Skeletal muscle tissue (tissue), 4 donors: ENCODE measurements around the gene ADAM33. TPM values are rescaled to one million over a fixed set of nuclear protein-coding genes. Genes with fewer than 3 reads are reported as not detected.

ENCODE experiments used
- H3K27ac ChIP-seq: one replicate; pipeline ENCODE4 v1.7.0; 2013; ENCODE audit warnings: mild to moderate bottlenecking, low read depth, low read length, inconsistent platforms
- H3K27me3 ChIP-seq, 3 donors: one replicate each; pipeline ENCODE4 v1.7.0; 2013; ENCODE audit warnings: low read length in 3 of 3; ENCODE audit not compliant: control insufficient read depth in 3 of 3, insufficient read depth in 3 of 3
- H3K36me3 ChIP-seq, 3 donors: one replicate each; pipeline ENCODE4 v1.7.0; 2013; ENCODE audit warnings: low read length in 3 of 3; ENCODE audit not compliant: control insufficient read depth in 3 of 3, insufficient read depth in 3 of 3
- H3K4me1 ChIP-seq, 3 donors: one replicate each; pipeline ENCODE4 v1.7.0; 2013; ENCODE audit warnings: low read length in 3 of 3, mild to moderate bottlenecking in 3 of 3; ENCODE audit not compliant: control insufficient read depth in 3 of 3, insufficient read depth in 3 of 3
- H3K4me3 ChIP-seq, 3 donors: one replicate each; pipeline ENCODE4 v1.7.0; 2013; ENCODE audit warnings: low read length in 3 of 3
- H3K9ac ChIP-seq, 3 donors: one replicate each; pipeline ENCODE4 v1.7.0; 2013; ENCODE audit warnings: low read length in 3 of 3, mild to moderate bottlenecking in 3 of 3, moderate library complexity in 2 of 3, low read depth in 1 of 3
- H3K9me3 ChIP-seq, 3 donors: one replicate each; pipeline ENCODE4 v1.7.0; 2013; ENCODE audit warnings: low read length in 3 of 3; ENCODE audit not compliant: control insufficient read depth in 3 of 3
- total RNA-seq: library from RNA; depleted of rRNA; stranded (reverse); fragments of >200 nt; gene quantifications from one replicate; pipeline ENCODE4 v1.2.3, GENCODE V29; 2014
- donor health status: Osteomylitis.

Gene ADAM33
- total RNA-seq, 1 donor from 2014 or later = 30.8 TPM

DNA sequence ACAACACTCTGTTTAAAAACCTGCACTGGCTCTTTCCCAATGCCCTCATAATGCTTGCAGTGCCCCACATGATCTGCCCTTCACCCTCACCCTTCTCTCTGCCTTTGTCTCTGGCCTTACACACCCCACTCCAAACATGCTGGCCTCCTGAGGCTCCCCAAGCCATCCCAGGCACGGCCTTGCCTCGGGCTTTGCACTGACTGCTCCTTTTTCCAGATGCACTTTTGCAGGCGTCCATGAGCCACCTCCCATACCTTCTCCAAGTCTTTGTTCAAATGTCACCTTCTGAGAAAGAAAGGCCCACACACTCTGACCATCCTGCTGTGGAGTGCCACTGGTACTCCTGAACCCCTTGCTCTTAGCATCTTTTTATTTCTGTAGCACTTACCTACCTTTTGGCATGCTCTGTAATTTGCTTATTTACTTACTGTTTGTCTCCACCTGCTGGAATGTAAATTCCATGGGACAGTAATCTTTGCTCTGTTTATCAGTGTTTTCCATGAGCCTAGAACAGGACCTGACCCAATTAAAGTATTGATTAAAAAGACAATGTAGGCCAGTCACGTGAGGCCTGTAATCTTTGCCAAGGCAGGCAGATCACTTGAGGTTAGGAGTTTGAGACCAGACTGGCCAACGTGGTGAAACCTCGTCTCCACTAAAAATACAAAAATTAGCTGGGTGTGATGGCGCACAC is 49.4 kb downstream of the ADAM33 start:
- Histone ChIP-seq H3K36me3 (peaks cover 6 to 19% (median 12%) of the 10 kb centered on the region in 3 donors), H3K4me1 (peaks cover 0 to 2% (median 0%) of the 10 kb centered on the region in 3 donors), H3K4me3 (no peak overlapping the region), H3K27me3 (no peaks in the 10 kb centered on the region), H3K9me3 (no peaks in the 10 kb centered on the region), H3K9ac (no peak overlapping the region), H3K27ac (no peak overlapping the region)

DNA sequence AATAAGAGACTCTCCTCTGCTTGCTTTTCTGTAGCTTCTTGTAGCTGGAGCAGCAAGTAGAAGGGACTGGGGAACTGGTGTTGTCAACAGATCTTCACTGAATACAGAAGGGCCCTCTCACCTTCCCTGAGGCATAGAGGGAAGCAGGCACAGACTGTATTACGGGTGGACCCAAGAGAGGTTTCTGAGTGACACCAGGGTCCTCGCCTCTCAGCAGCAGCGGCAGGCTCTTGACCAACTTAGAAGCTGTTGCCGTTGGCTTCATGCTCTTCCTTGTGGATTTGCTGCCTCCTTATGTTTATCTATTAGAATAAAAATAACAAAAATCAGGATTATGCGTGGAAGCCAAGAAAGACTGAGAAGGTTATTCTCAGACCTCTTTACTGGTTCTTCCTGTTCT is 50.3 kb downstream of the ADAM33 start:
- Histone ChIP-seq H3K4me3 (no peak overlapping the region), H3K9me3 (no peaks in the 10 kb centered on the region), H3K9ac (no peak overlapping the region), H3K36me3 (peaks cover 6 to 19% (median 12%) of the 10 kb centered on the region in 3 donors), H3K27me3 (no peaks in the 10 kb centered on the region), H3K4me1 (peaks cover 0 to 2% (median 0%) of the 10 kb centered on the region in 3 donors), H3K27ac (no peak overlapping the region)

DNA sequence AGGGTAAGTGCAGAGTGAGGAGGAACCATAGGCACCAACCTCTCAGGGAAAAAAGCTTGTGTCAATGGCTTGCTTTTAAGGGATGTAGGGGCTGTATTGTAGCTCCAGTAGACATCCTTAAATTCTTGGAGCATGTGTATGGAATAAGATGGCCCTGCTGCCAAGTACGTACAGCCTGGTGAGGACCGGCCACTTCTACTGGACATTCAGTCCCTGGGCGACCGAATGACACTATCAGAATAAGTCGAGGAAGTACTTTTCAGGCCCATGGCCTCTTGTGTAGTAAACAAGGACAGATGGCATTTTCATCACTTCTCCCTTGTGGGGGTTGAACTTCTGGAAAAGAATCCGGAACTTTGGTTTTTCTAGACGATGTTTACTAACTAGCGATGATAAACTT is 51.4 kb downstream of the ADAM33 start:
- Histone ChIP-seq H3K36me3 (peaks cover 6 to 19% (median 12%) of the 10 kb centered on the region in 3 donors), H3K4me1 (peaks cover 0 to 2% (median 0%) of the 10 kb centered on the region in 3 donors), H3K9me3 (no peaks in the 10 kb centered on the region), H3K9ac (no peak overlapping the region), H3K4me3 (no peak overlapping the region), H3K27ac (no peak overlapping the region), H3K27me3 (no peaks in the 10 kb centered on the region)

DNA sequence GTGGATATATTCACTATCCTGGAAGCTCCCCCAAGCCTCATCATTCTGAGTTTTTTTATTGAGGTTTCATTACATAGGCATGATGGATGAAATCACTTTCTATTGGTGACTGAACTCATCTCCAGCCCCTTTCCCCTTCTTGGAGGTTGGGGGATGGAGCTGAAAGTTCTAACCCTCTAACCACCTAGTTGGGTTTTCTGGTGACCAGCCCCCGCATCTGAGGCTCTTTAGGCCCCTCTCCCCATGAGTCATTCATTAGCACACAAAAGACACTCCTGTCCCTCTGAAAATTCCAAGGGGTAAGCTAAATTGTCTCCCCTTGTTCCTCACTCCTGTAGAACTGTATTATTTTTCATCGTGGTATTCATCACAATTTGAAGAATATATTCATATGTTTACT is 51.9 kb downstream of the ADAM33 start:
- H3K27me3 ChIP-seq = no peaks in the 10 kb centered on the region
- no peak overlapping the region for H3K4me3 ChIP-seq
- peaks cover 6 to 19% (median 12%) of the 10 kb centered on the region in 3 donors for H3K36me3 ChIP-seq
- H3K9me3 ChIP-seq = no peaks in the 10 kb centered on the region
- peaks cover 0 to 2% (median 0%) of the 10 kb centered on the region in 3 donors for H3K4me1 ChIP-seq
- H3K27ac ChIP-seq = no peak overlapping the region
- H3K9ac ChIP-seq = no peak overlapping the region

DNA sequence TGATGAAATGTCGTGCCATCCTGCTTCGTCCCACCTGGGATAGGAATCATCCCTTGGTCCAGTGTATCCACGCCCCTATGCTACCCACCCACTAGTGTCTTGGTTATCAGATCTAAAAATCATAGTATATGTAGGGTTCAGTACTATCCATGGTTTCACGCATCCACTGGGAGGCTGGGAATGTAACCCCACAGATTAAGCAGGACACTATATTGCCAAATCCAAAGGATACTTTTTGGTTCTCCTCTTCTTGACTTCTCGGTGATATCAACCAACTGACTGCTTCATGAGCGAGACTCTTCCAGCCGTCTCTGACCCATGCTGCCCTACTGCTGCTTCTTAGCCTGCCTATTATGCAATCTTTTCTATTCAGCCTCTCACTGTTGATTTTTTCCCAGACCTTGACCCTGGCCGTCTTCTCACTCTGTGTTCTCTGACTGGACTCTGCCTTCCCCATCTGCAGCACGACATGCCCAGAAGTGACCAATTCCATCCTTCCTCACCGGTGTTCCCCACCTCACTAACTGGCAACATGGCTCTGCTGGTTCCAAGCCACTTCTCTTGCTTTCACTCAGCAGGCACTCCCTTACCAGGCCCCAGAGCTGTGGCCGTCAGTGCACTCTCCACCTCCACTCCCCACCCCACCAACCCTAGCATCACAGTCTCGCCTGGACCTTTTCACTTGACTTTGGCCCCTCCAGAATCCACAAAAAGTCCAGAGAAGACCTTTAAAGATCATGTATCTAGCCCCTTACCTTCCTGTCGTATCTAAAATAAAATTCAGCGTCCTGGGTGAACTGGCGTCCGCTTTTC is 53.1 kb downstream of the ADAM33 start:
- H3K27ac ChIP-seq = no peak overlapping the region
- no peak overlapping the region for H3K4me3 ChIP-seq
- H3K9me3 ChIP-seq = no peaks in the 10 kb centered on the region
- no peak overlapping the region for H3K9ac ChIP-seq
- peaks cover 0 to 2% (median 0%) of the 10 kb centered on the region in 3 donors for H3K4me1 ChIP-seq
- H3K36me3 ChIP-seq = peaks cover 3 to 23% (median 12%) of the 10 kb centered on the region in 3 donors
- no peaks in the 10 kb centered on the region for H3K27me3 ChIP-seq

DNA sequence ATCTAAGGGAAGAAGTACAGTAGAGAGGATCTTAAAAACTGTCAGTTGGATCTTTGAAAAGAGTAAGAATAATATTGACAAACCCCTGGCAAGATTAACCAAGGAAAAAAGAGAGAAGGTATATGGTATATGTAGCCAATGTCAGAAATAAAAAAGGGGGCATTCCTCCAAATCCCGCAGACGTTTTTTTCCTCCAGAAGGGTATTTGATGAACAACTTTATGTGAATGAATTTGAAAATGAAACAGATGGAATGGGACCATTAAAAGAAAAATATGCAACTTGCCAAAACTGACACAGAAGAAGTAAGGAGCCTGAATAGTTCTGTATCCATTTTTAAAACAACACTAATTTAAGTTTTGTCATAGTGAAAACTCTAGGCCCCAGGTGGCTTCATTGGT is 54.3 kb downstream of the ADAM33 start:
- no peaks in the 10 kb centered on the region for H3K27me3 ChIP-seq
- H3K9ac ChIP-seq = no peak overlapping the region
- no peak overlapping the region for H3K27ac ChIP-seq
- no peak overlapping the region for H3K4me3 ChIP-seq
- peaks cover 3 to 23% (median 12%) of the 10 kb centered on the region in 3 donors for H3K36me3 ChIP-seq
- H3K4me1 ChIP-seq = peaks cover 0 to 2% (median 0%) of the 10 kb centered on the region in 3 donors
- H3K9me3 ChIP-seq = no peaks in the 10 kb centered on the region

DNA sequence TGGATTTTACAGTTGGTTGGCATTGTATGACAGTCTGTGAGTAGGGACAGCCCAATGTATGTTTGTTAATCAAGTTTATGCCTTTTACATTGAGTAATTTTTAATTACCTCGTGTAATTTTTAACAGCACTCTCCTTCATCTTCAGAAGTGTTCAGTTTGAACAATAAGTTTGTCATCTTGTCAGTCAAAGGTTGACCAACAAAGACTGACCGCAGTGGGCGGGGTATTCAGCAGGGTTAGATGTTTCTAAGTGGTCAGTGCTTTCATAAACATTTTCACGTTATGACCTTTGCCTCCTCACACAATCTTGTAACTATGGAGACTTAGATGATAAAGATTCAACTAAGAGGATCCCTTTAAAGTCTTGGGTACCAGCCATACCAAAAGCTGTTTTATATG is 59.4 kb downstream of the ADAM33 start:
- Histone ChIP-seq H3K27me3 (no peaks in the 10 kb centered on the region), H3K9ac (no peak overlapping the region), H3K27ac (no peak overlapping the region), H3K9me3 (no peaks in the 10 kb centered on the region), H3K4me1 (no peaks in the 10 kb centered on the region), H3K4me3 (no peak overlapping the region), H3K36me3 (peaks cover 0 to 9% (median 0%) of the 10 kb centered on the region in 3 donors)

DNA sequence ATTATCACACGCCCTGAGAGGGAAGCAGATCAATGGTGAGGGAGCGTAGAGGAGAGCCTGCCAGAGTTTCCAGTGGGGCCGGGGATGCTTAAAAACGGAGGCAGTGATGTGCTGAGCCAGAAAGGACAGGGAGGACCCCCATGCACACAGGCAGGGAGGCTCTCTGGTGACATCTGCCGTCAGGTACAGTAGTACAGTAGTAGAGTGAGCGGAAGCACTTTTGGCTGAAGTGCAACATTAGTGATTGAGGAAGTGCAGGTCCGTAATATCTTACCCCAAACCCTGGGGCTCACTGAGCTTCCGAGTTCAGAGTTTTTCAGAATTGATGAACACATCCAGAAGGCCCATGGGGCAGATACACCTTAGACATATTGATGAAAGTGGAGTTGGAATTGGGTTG is 60.7 kb downstream of the ADAM33 start:
- Histone ChIP-seq H3K36me3 (peaks cover 0 to 9% (median 0%) of the 10 kb centered on the region in 3 donors), H3K4me1 (no peaks in the 10 kb centered on the region), H3K27ac (no peak overlapping the region), H3K4me3 (no peak overlapping the region), H3K9ac (no peak overlapping the region), H3K9me3 (no peaks in the 10 kb centered on the region), H3K27me3 (no peaks in the 10 kb centered on the region)
